Endodermal cell (in vitro differentiated cells): ENCODE results near the gene DND1. TPM values are rescaled to one million over a fixed set of nuclear protein-coding genes. Genes with fewer than 3 reads are reported as not detected.
"Not testable (repeated sequence)": the region's sequence is repeated elsewhere in the genome, so short reads cannot be mapped to it uniquely, and the experiment has no call there.

Experiments used
- DNase-seq: peaks from one replicate; pipeline ENCODE4 v3.0.0-alpha.2; 2017
- H3K27ac ChIP-seq: 2 replicates; pipeline ENCODE4 v1.5.1; 2013; ENCODE audit warnings: mild to moderate bottlenecking, low read depth, low read length, moderate library complexity
- H3K27me3 ChIP-seq: 2 replicates; pipeline ENCODE4 v1.6.1; 2013; ENCODE audit warnings: mild to moderate bottlenecking, low read length, moderate library complexity; ENCODE audit not compliant: insufficient read depth, control insufficient read depth, poor library complexity, severe bottlenecking
- H3K36me3 ChIP-seq: 2 replicates; pipeline ENCODE4 v1.7.0; 2013; ENCODE audit warnings: mild to moderate bottlenecking, low read length, moderate library complexity; ENCODE audit not compliant: control insufficient read depth, insufficient read depth
- H3K4me1 ChIP-seq: one replicate; pipeline ENCODE4 v1.7.0; 2013; ENCODE audit warnings: low read length; ENCODE audit not compliant: control insufficient read depth, insufficient read depth
- H3K4me3 ChIP-seq: 2 replicates; pipeline ENCODE4 v1.5.1; 2013; ENCODE audit warnings: mild to moderate bottlenecking, low read length, moderate library complexity
- H3K9ac ChIP-seq: 2 replicates; pipeline ENCODE4 v1.6.1; 2013; ENCODE audit warnings: mild to moderate bottlenecking, low read length, moderate library complexity; ENCODE audit not compliant: poor library complexity, severe bottlenecking; ENCODE audit errors: extremely low read depth
- H3K9me3 ChIP-seq: 2 replicates; pipeline ENCODE4 v1.6.1; 2013; ENCODE audit warnings: mild to moderate bottlenecking, low read length, moderate library complexity; ENCODE audit not compliant: control insufficient read depth
- H3K27ac Mint-ChIP-seq: 2 replicates; pipeline ENCODE4 v1.8.0; 2020; ENCODE audit warnings: mixed read lengths
- H3K27me3 Mint-ChIP-seq: 2 replicates; pipeline ENCODE4 v1.8.0; 2021; ENCODE audit warnings: mild to moderate bottlenecking, mixed read lengths; ENCODE audit not compliant: insufficient read depth
- H3K36me3 Mint-ChIP-seq: 2 replicates; pipeline ENCODE4 v1.8.0; 2020; ENCODE audit warnings: low read depth, mixed read lengths
- H3K4me1 Mint-ChIP-seq: 2 replicates; pipeline ENCODE4 v1.8.0; 2020; ENCODE audit warnings: mixed read lengths
- H3K4me3 Mint-ChIP-seq: 2 replicates; pipeline ENCODE4 v1.8.0; 2020; ENCODE audit warnings: mild to moderate bottlenecking, moderate library complexity, mixed read lengths
- H3K9me3 Mint-ChIP-seq: 2 replicates; pipeline ENCODE4 v1.8.0; 2020; ENCODE audit warnings: mild to moderate bottlenecking, mixed read lengths
- CTCF ChIP-seq: fragments of 200-600 bp; sonication (generic); conservative IDR thresholded peaks from 2 replicates; pipeline ENCODE4 v1.5.0; 2021; ENCODE audit warnings: antibody characterized with exemption, mild to moderate bottlenecking
- WGBS, 2 experiments: methylation state at CpG; one replicate each; pipeline versions ENCODE4 v1.1.5 to v1.1.7; 2013; ENCODE audit warnings: missing lambda C conversion rate in 2 of 2, mixed read lengths in 1 of 2; ENCODE audit not compliant: insufficient coverage in 1 of 2, insufficient read length in 1 of 2; 5-methylcytosine and 5-hydroxymethylcytosine counted together
- total RNA-seq, 2 donors: library from RNA; stranded (reverse); fragmentation: NEBNext Ultra II Directional in 1 of 2; extraction: Animal tissue kit (Norgen Biotek cat#: 25700) in 1 of 2; gene quantifications; 2 replicates in 1 of 2; 3 replicates in 1 of 2; pipeline ENCODE4 v1.2.1, GENCODE V29; 2021

DND1 gene
- total RNA-seq, 2 donors from 2014 or later = 1.1 to 1.6 TPM

- no peak overlapping the region for H3K27ac ChIP-seq
Measured at GRCh38 chr5:140718266-140718592, 44.9 kb upstream of the DND1 start.

GRCh38 chr5:140716238-140716637 is 42.9 kb upstream of the DND1 start:
- H3K4me3 ChIP-seq, H3K9me3 ChIP-seq, H3K27ac Mint-ChIP-seq, H3K4me1 Mint-ChIP-seq, H3K27me3 ChIP-seq, DNase-seq, H3K27ac ChIP-seq, H3K36me3 Mint-ChIP-seq, H3K27me3 Mint-ChIP-seq, H3K36me3 ChIP-seq, H3K9me3 Mint-ChIP-seq, H3K4me3 Mint-ChIP-seq, H3K4me1 ChIP-seq, H3K9ac ChIP-seq: not testable (repeated sequence)
- 83 to 89% methylated on average over 1 to 2 of the region's 2 CpGs for WGBS, 2 experiments

More at GRCh38 chr5:140718266-140718592, 44.9 kb upstream of the DND1 start:
- no peaks in the 10 kb centered on the region for H3K36me3 Mint-ChIP-seq
- TF ChIP-seq CTCF = no peak
- H3K9me3 Mint-ChIP-seq = no peaks in the 10 kb centered on the region
- WGBS, 2 experiments = 79 to 84% methylated on average over 7 of the region's 7 CpGs
- H3K36me3 ChIP-seq = no peaks in the 10 kb centered on the region
- H3K4me3 ChIP-seq = no peak overlapping the region
- H3K27ac Mint-ChIP-seq = peak overlapping the region; percentile 86
- H3K9ac ChIP-seq = no peak overlapping the region
- DNase-seq = no peak
- no peaks in the 10 kb centered on the region for H3K27me3 ChIP-seq
- H3K9me3 ChIP-seq = no peaks in the 10 kb centered on the region
- H3K4me1 Mint-ChIP-seq = no peaks in the 10 kb centered on the region
- H3K4me1 ChIP-seq = peaks cover 6% of the 10 kb centered on the region
- no peak overlapping the region for H3K4me3 Mint-ChIP-seq
- peaks cover 3% of the 10 kb centered on the region for H3K27me3 Mint-ChIP-seq

GRCh38 chr5:140713562-140714094 is 40.3 kb upstream of the DND1 start:
- Histone ChIP-seq H3K4me3 (no peak overlapping the region), H3K9ac (no peak overlapping the region), H3K4me1 (peaks cover 4% of the 10 kb centered on the region), H3K27ac (no peak overlapping the region), H3K9me3 (no peaks in the 10 kb centered on the region), H3K27me3 (no peaks in the 10 kb centered on the region), H3K36me3 (no peaks in the 10 kb centered on the region)
- peaks cover 8% of the 10 kb centered on the region for H3K4me1 Mint-ChIP-seq
- no peak for DNase-seq
- no peaks in the 10 kb centered on the region for H3K9me3 Mint-ChIP-seq
- no peak for TF ChIP-seq CTCF
- H3K4me3 Mint-ChIP-seq = no peak overlapping the region
- no peak overlapping the region for H3K27ac Mint-ChIP-seq
- no peaks in the 10 kb centered on the region for H3K36me3 Mint-ChIP-seq
- H3K27me3 Mint-ChIP-seq = peaks cover 2% of the 10 kb centered on the region
- 90 to 95% methylated on average over 1 of the region's 1 CpG for WGBS, 2 experiments

GRCh38 chr5:140711794-140712193 is 38.4 kb upstream of the DND1 start:
- peak overlapping the region; percentile 70 for H3K4me3 Mint-ChIP-seq

More at GRCh38 chr5:140711794-140712193, 38.4 kb upstream of the DND1 start:
- Histone ChIP-seq H3K27me3 (no peaks in the 10 kb centered on the region), H3K27ac (no peak overlapping the region), H3K9me3 (no peaks in the 10 kb centered on the region), H3K4me1 (no peaks in the 10 kb centered on the region), H3K36me3 (peaks cover 7% of the 10 kb centered on the region), H3K4me3 (peak overlapping the region; percentile 72), H3K9ac (no peak overlapping the region)
- H3K27me3 Mint-ChIP-seq = peaks cover 2% of the 10 kb centered on the region
- no peaks in the 10 kb centered on the region for H3K36me3 Mint-ChIP-seq
- no peak overlapping the region for H3K27ac Mint-ChIP-seq
- no peak for DNase-seq
- H3K9me3 Mint-ChIP-seq = no peaks in the 10 kb centered on the region
- 88% methylated on average over 1 of the region's 1 CpG; no CpG with 5 or more reads in 1 of the 2 experiments for WGBS, 2 experiments
- peaks cover 8% of the 10 kb centered on the region for H3K4me1 Mint-ChIP-seq
- TF ChIP-seq CTCF = no peak
